Hepatocyte (in vitro differentiated cells): Measurements from ENCODE around the gene MCRS1. TPM values are rescaled to one million over a fixed set of nuclear protein-coding genes. Genes with fewer than 3 reads are reported as not detected.

Source experiments
- DNase-seq: peaks from one replicate; pipeline ENCODE4 v3.0.0-alpha.2; 2016; ENCODE audit warnings: low spot score
- H2AFZ ChIP-seq: fragments of 200-600 bp; sonication (generic); 2 replicates; pipeline ENCODE4 v1.6.0; 2016; ENCODE audit warnings: antibody characterized with exemption, mild to moderate bottlenecking
- H3K27ac ChIP-seq: fragments of 200-600 bp; sonication (generic); 2 replicates; pipeline ENCODE4 v1.5.1; 2016; ENCODE audit warnings: mild to moderate bottlenecking
- H3K27me3 ChIP-seq: fragments of 200-600 bp; sonication (generic); 2 replicates; pipeline ENCODE4 v1.6.1; 2016
- H3K36me3 ChIP-seq: fragments of 200-600 bp; sonication (generic); replicated peaks from 2 replicates; pipeline ENCODE4 v1.5.1; 2016; ENCODE audit warnings: low read depth; ENCODE audit not compliant: insufficient read depth
- H3K4me1 ChIP-seq: fragments of 200-600 bp; sonication (generic); 2 replicates; pipeline ENCODE4 v1.5.1; 2016; ENCODE audit warnings: mild to moderate bottlenecking, moderate library complexity; ENCODE audit not compliant: insufficient read depth
- H3K4me2 ChIP-seq: fragments of 200-600 bp; sonication (generic); 2 replicates; pipeline ENCODE4 v1.6.0; 2016
- H3K4me3 ChIP-seq: fragments of 200-600 bp; sonication (generic); 2 replicates; pipeline ENCODE4 v1.5.1; 2016; ENCODE audit warnings: mild to moderate bottlenecking
- H3K79me2 ChIP-seq: fragments of 200-600 bp; sonication (generic); 2 replicates; pipeline ENCODE4 v1.6.0; 2017; ENCODE audit warnings: mild to moderate bottlenecking
- H3K9me2 ChIP-seq: fragments of 200-600 bp; sonication (generic); replicated peaks from 2 replicates; pipeline ENCODE4 v1.6.0; 2017; ENCODE audit warnings: mild to moderate bottlenecking; ENCODE audit not compliant: insufficient read depth
- H3K9me3 ChIP-seq: fragments of 200-600 bp; sonication (generic); 2 replicates; pipeline ENCODE4 v1.5.1; 2016; ENCODE audit warnings: low read depth, mild to moderate bottlenecking
- H4K20me1 ChIP-seq: fragments of 200-600 bp; sonication (generic); 2 replicates; pipeline ENCODE4 v1.6.0; 2016; ENCODE audit warnings: mild to moderate bottlenecking; ENCODE audit not compliant: insufficient read depth, poor library complexity, severe bottlenecking
- CTCF ChIP-seq: fragments of 200-600 bp; sonication (generic); IDR thresholded peaks from 2 replicates; pipeline ENCODE4 v1.5.1; 2016; ENCODE audit warnings: antibody characterized with exemption, mild to moderate bottlenecking; ENCODE audit not compliant: poor library complexity
- EZH2 ChIP-seq: fragments of 200-600 bp; sonication (generic); IDR thresholded peaks from 2 replicates; pipeline ENCODE4 v1.6.1; 2016; ENCODE audit warnings: antibody characterized with exemption, mild to moderate bottlenecking, borderline replicate concordance
- EZH2phosphoT487 ChIP-seq: fragments of 200-600 bp; sonication (generic); IDR thresholded peaks from one replicate; pipeline ENCODE4 v1.6.1; 2018; ENCODE audit warnings: antibody characterized with exemption, mild to moderate bottlenecking, low read depth, moderate library complexity; ENCODE audit not compliant: unreplicated experiment, severe bottlenecking
- WGBS: methylation state at CpG from one replicate; pipeline ENCODE4 v1.1.6; 2016; ENCODE audit warnings: low lambda C conversion rate; ENCODE audit errors: missing lambda C conversion rate; 5-methylcytosine and 5-hydroxymethylcytosine counted together
- polyA plus RNA-seq: library from polyadenylated mRNA; unstranded; fragments of >200 nt; fragmentation: Nextera tagmentation; extraction: Ambion mirVana; gene quantifications from 2 replicates; pipeline ENCODE4 v1.2.1, GENCODE V29; 2016
- total RNA-seq: library from RNA; depleted of rRNA; stranded (reverse); fragments of >200 nt; gene quantifications from 2 replicates; pipeline ENCODE4 v1.2.3, GENCODE V29; 2014

MCRS1 gene
- total and polyA plus RNA-seq, 2 experiments from 2014 or later: 51.4 to 57.7 TPM

DNA sequence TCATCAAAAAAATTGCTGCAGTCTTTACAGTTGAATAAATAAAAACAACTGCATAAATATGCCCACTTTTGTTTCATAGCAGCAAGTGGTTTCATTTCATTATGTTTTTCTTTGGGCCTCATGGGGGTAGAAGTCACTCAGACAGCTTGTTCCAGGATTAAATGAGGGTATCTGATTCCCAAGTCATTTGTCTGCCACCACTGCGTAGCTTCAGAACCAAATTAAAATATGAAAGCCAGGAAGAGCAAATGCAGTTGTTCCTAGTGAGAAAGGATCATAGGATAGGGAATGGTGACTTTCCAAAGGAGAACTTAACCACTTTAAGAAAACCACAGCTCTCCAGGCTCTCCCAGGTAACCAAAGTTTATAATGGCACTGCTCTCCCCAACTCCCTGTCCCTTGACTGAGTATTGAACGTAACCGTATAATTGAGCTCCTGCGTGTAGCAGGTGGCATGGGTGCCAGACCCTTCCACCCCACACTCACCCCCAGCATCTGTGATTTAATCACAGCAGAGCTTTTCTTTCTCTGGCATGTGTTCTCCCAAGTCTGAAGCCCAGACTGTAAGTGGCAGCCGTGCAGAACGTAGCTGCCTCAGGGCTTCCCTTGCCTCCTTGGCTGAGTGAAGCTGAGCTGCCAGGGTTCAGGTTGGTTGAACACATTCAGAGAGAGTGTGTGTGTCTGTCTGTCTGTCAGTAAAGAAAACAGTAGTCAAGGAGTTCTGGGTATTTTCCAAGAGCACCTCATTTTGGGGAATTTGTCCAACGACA is 40.4 kb downstream of the MCRS1 start:
- H3K27me3 ChIP-seq: no peaks in the 10 kb centered on the region
- no peak overlapping the region for H2AFZ ChIP-seq
- H3K79me2 ChIP-seq: no peaks in the 10 kb centered on the region
- H3K4me2 ChIP-seq: no peak overlapping the region
- H3K4me3 ChIP-seq: no peak overlapping the region
- H3K4me1 ChIP-seq: no peaks in the 10 kb centered on the region
- H4K20me1 ChIP-seq: no peaks in the 10 kb centered on the region
- TF ChIP-seq EZH2phosphoT487 (no peak), CTCF (no peak), EZH2 (no peak)
- no peak overlapping the region for H3K27ac ChIP-seq
- no peak for DNase-seq
- no peaks in the 10 kb centered on the region for H3K36me3 ChIP-seq
- 91% methylated on average over 7 of the region's 7 CpGs for WGBS
- H3K9me3 ChIP-seq: no peaks in the 10 kb centered on the region
- H3K9me2 ChIP-seq: no peaks in the 10 kb centered on the region

DNA sequence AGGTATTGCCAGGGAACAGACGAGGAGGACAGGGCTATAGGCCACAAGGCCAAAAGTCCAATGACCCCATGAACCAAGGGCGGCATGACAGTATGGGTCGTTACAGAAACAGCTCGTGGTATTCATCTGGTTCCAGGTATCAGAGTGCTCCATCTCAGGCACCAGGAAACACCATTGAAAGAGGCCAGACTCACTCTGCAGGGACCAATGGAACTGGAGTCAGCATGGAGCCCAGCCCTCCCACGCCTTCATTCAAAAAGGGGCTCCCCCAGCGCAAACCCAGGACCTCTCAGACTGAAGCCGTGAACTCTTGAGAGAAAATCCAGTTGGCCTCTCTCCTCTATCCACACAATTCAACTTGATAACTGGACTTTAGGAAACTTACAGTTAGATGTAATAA is 42.0 kb downstream of the MCRS1 start:
- no peaks in the 10 kb centered on the region for H3K9me3 ChIP-seq
- no peaks in the 10 kb centered on the region for H3K4me1 ChIP-seq
- H3K4me2 ChIP-seq: no peak overlapping the region
- H3K79me2 ChIP-seq: no peaks in the 10 kb centered on the region
- no peak overlapping the region for H3K4me3 ChIP-seq
- no peak overlapping the region for H3K27ac ChIP-seq
- 96% methylated on average over 7 of the region's 7 CpGs for WGBS
- no peaks in the 10 kb centered on the region for H3K36me3 ChIP-seq
- no peaks in the 10 kb centered on the region for H3K9me2 ChIP-seq
- no peak overlapping the region for H2AFZ ChIP-seq
- DNase-seq: no peak
- H3K27me3 ChIP-seq: no peaks in the 10 kb centered on the region
- H4K20me1 ChIP-seq: no peaks in the 10 kb centered on the region
- TF ChIP-seq CTCF: no peak
- TF ChIP-seq EZH2phosphoT487: no peak
- no peak for TF ChIP-seq EZH2

DNA sequence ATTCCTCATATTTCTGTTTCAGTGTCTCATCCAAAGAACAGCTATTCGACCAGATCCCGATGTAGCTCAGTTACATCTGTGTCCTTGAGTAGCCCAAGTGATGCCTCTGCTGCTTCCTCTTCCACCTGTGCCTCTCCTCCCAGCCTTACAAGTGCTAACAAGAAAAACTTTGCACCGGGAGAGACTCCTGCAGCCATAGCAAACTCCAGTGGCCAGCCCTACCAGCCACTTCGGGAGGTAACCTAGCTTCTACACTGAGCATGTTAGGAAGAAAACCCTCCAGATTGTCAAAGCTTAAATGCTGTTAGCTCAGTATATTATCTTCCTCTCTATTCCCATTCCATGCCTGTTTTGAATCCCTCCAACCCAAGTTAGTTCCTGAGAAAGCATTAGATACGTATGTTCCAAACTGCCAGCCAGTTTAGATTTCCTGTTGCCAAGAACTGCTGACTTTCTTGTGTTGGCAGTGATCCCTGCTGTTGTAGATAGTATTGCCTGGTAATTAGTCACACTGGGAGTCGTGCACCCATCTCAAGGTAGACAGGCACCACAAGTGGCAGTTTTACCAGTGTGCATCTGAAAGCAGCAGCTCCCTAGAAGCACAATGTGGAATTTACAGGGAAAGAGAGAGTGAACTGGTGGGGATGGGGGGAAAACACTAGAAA is 43.1 kb downstream of the MCRS1 start:
- Histone ChIP-seq H3K9me3 (no peaks in the 10 kb centered on the region), H3K36me3 (no peaks in the 10 kb centered on the region), H3K4me1 (no peaks in the 10 kb centered on the region), H3K27me3 (no peaks in the 10 kb centered on the region), H3K4me2 (no peak overlapping the region), H4K20me1 (no peaks in the 10 kb centered on the region), H3K4me3 (no peak overlapping the region), H3K9me2 (no peaks in the 10 kb centered on the region), H2AFZ (no peak overlapping the region), H3K27ac (no peak overlapping the region), H3K79me2 (no peaks in the 10 kb centered on the region)
- no peak for TF ChIP-seq CTCF
- TF ChIP-seq EZH2phosphoT487: no peak
- TF ChIP-seq EZH2: no peak
- DNase-seq: no peak
- WGBS: 96% methylated on average over 6 of the region's 6 CpGs
